ENCODE results near the gene LTN1.

GRCh38 chr21:28991861-28992525 lies 684 bp downstream of the LTN1 start:
- TF ChIP-seq CTCF (IDR thresholded peaks at IDR 0.05; ENCODE audit: low read depth, low read length, poor library complexity, severe bottlenecking) (no peak), EZH2phosphoT487 (IDR thresholded peaks at IDR 0.05; ENCODE audit: borderline replicate concordance, low read length) (no peak)
